Hepatocyte (in vitro differentiated cells): Measurements from ENCODE around the gene MSANTD2. TPM values are rescaled to one million over a fixed set of nuclear protein-coding genes. Genes with fewer than 3 reads are reported as not detected.

Experiments
- DNase-seq: peaks from one replicate; pipeline ENCODE4 v3.0.0-alpha.2; 2016; ENCODE audit warnings: low spot score
- H2AFZ ChIP-seq: fragments of 200-600 bp; sonication (generic); 2 replicates; pipeline ENCODE4 v1.6.0; 2016; ENCODE audit warnings: antibody characterized with exemption, mild to moderate bottlenecking
- H3K27ac ChIP-seq: fragments of 200-600 bp; sonication (generic); 2 replicates; pipeline ENCODE4 v1.5.1; 2016; ENCODE audit warnings: mild to moderate bottlenecking
- H3K27me3 ChIP-seq: fragments of 200-600 bp; sonication (generic); 2 replicates; pipeline ENCODE4 v1.6.1; 2016
- H3K36me3 ChIP-seq: fragments of 200-600 bp; sonication (generic); replicated peaks from 2 replicates; pipeline ENCODE4 v1.5.1; 2016; ENCODE audit warnings: low read depth; ENCODE audit not compliant: insufficient read depth
- H3K4me1 ChIP-seq: fragments of 200-600 bp; sonication (generic); 2 replicates; pipeline ENCODE4 v1.5.1; 2016; ENCODE audit warnings: mild to moderate bottlenecking, moderate library complexity; ENCODE audit not compliant: insufficient read depth
- H3K4me2 ChIP-seq: fragments of 200-600 bp; sonication (generic); 2 replicates; pipeline ENCODE4 v1.6.0; 2016
- H3K4me3 ChIP-seq: fragments of 200-600 bp; sonication (generic); 2 replicates; pipeline ENCODE4 v1.5.1; 2016; ENCODE audit warnings: mild to moderate bottlenecking
- H3K79me2 ChIP-seq: fragments of 200-600 bp; sonication (generic); 2 replicates; pipeline ENCODE4 v1.6.0; 2017; ENCODE audit warnings: mild to moderate bottlenecking
- H3K9me2 ChIP-seq: fragments of 200-600 bp; sonication (generic); replicated peaks from 2 replicates; pipeline ENCODE4 v1.6.0; 2017; ENCODE audit warnings: mild to moderate bottlenecking; ENCODE audit not compliant: insufficient read depth
- H3K9me3 ChIP-seq: fragments of 200-600 bp; sonication (generic); 2 replicates; pipeline ENCODE4 v1.5.1; 2016; ENCODE audit warnings: low read depth, mild to moderate bottlenecking
- H4K20me1 ChIP-seq: fragments of 200-600 bp; sonication (generic); 2 replicates; pipeline ENCODE4 v1.6.0; 2016; ENCODE audit warnings: mild to moderate bottlenecking; ENCODE audit not compliant: insufficient read depth, poor library complexity, severe bottlenecking
- CTCF ChIP-seq: fragments of 200-600 bp; sonication (generic); IDR thresholded peaks from 2 replicates; pipeline ENCODE4 v1.5.1; 2016; ENCODE audit warnings: antibody characterized with exemption, mild to moderate bottlenecking; ENCODE audit not compliant: poor library complexity
- EZH2 ChIP-seq: fragments of 200-600 bp; sonication (generic); IDR thresholded peaks from 2 replicates; pipeline ENCODE4 v1.6.1; 2016; ENCODE audit warnings: antibody characterized with exemption, mild to moderate bottlenecking, borderline replicate concordance
- EZH2phosphoT487 ChIP-seq: fragments of 200-600 bp; sonication (generic); IDR thresholded peaks from one replicate; pipeline ENCODE4 v1.6.1; 2018; ENCODE audit warnings: antibody characterized with exemption, mild to moderate bottlenecking, low read depth, moderate library complexity; ENCODE audit not compliant: unreplicated experiment, severe bottlenecking
- WGBS: methylation state at CpG from one replicate; pipeline ENCODE4 v1.1.6; 2016; ENCODE audit warnings: low lambda C conversion rate; ENCODE audit errors: missing lambda C conversion rate; 5-methylcytosine and 5-hydroxymethylcytosine counted together
- polyA plus RNA-seq: library from polyadenylated mRNA; unstranded; fragments of >200 nt; fragmentation: Nextera tagmentation; extraction: Ambion mirVana; gene quantifications from 2 replicates; pipeline ENCODE4 v1.2.1, GENCODE V29; 2016
- total RNA-seq: library from RNA; depleted of rRNA; stranded (reverse); fragments of >200 nt; gene quantifications from 2 replicates; pipeline ENCODE4 v1.2.3, GENCODE V29; 2014

MSANTD2 gene
- total and polyA plus RNA-seq, 2 experiments from 2014 or later, result 11.2 to 18.3 TPM

- H3K4me3 ChIP-seq, result no peak overlapping the region
- H4K20me1 ChIP-seq, result peaks cover 89% of the 10 kb centered on the region
- peaks cover 97% of the 10 kb centered on the region for H3K79me2 ChIP-seq
- H3K36me3 ChIP-seq, result no peaks in the 10 kb centered on the region
- no peak for DNase-seq
- TF ChIP-seq EZH2, result no peak
- TF ChIP-seq CTCF, result no peak
- no peak for TF ChIP-seq EZH2phosphoT487
- H3K9me2 ChIP-seq, result no peaks in the 10 kb centered on the region
- H3K4me1 ChIP-seq, result no peaks in the 10 kb centered on the region
- H3K27me3 ChIP-seq, result no peaks in the 10 kb centered on the region
- no peaks in the 10 kb centered on the region for H3K9me3 ChIP-seq
- H3K27ac ChIP-seq, result no peak overlapping the region
- no peak overlapping the region for H2AFZ ChIP-seq
- no peak overlapping the region for H3K4me2 ChIP-seq
Observed at GRCh38 chr11:124788521-124788920, 11.7 kb downstream of the MSANTD2 start.

- Histone ChIP-seq H3K27me3 (no peaks in the 10 kb centered on the region), H4K20me1 (peaks cover 61% of the 10 kb centered on the region), H3K4me3 (no peak overlapping the region), H3K4me2 (no peak overlapping the region), H3K27ac (no peak overlapping the region), H3K79me2 (peaks cover 83% of the 10 kb centered on the region), H3K36me3 (no peaks in the 10 kb centered on the region), H3K9me3 (no peaks in the 10 kb centered on the region), H3K9me2 (no peaks in the 10 kb centered on the region), H2AFZ (no peak overlapping the region), H3K4me1 (no peaks in the 10 kb centered on the region)
- DNase-seq, result no peak
- WGBS, result 90% methylated on average over 2 of the region's 2 CpGs
- no peak for TF ChIP-seq CTCF
- no peak for TF ChIP-seq EZH2phosphoT487
- no peak for TF ChIP-seq EZH2
Observed at GRCh38 chr11:124784051-124784450, 16.2 kb downstream of the MSANTD2 start.

GRCh38 chr11:124783002-124783401 lies 17.2 kb downstream of the MSANTD2 start:
- Histone ChIP-seq H3K4me1 (no peaks in the 10 kb centered on the region), H4K20me1 (peaks cover 53% of the 10 kb centered on the region), H3K79me2 (peaks cover 83% of the 10 kb centered on the region), H2AFZ (no peak overlapping the region), H3K36me3 (no peaks in the 10 kb centered on the region), H3K9me3 (no peaks in the 10 kb centered on the region), H3K9me2 (no peaks in the 10 kb centered on the region), H3K27ac (no peak overlapping the region), H3K4me3 (no peak overlapping the region), H3K4me2 (no peak overlapping the region), H3K27me3 (no peaks in the 10 kb centered on the region)
- DNase-seq, result no peak
- TF ChIP-seq EZH2 (no peak), CTCF (no peak), EZH2phosphoT487 (no peak)
- 93% methylated on average over 4 of the region's 4 CpGs for WGBS

GRCh38 chr11:124779568-124779967 lies 20.6 kb downstream of the MSANTD2 start:
- Histone ChIP-seq H3K36me3 (no peaks in the 10 kb centered on the region), H2AFZ (no peak overlapping the region), H3K4me2 (no peak overlapping the region), H3K79me2 (peaks cover 72% of the 10 kb centered on the region), H3K4me3 (no peak overlapping the region), H3K9me3 (no peaks in the 10 kb centered on the region), H4K20me1 (peaks cover 33% of the 10 kb centered on the region), H3K27ac (no peak overlapping the region), H3K4me1 (no peaks in the 10 kb centered on the region), H3K9me2 (no peaks in the 10 kb centered on the region), H3K27me3 (no peaks in the 10 kb centered on the region)
- 62% methylated on average over 1 of the region's 1 CpG for WGBS
- TF ChIP-seq CTCF (no peak), EZH2phosphoT487 (no peak), EZH2 (no peak)
- no peak for DNase-seq
